Keratinocyte (primary cell): Measurements from ENCODE around the gene IRGM.
"Not testable (repeated sequence)": the region's sequence is repeated elsewhere in the genome, so short reads cannot be mapped to it uniquely, and the experiment has no call there.

ENCODE experiments used
- EZH2 ChIP-seq: IDR thresholded peaks from one replicate; pipeline ENCODE4 v1.6.1; 2012; ENCODE audit warnings: inconsistent platforms, mild to moderate bottlenecking, low read length, moderate library complexity
- TF ChIP-seq, protein P1 (sequence below), 3 experiments: IDR thresholded peaks in 1 of 3; conservative IDR thresholded peaks in 1 of 3; optimal IDR thresholded peaks in 1 of 3; 2 replicates in 2 of 3; 3 replicates in 1 of 3; pipeline versions ENCODE3 to v1.5.1; 2011; ENCODE audit warnings: low read length in 3 of 3, mild to moderate bottlenecking in 3 of 3, moderate library complexity in 2 of 3, control low read depth in 1 of 3, inconsistent platforms in 1 of 3; ENCODE audit not compliant: insufficient read depth in 2 of 3; ENCODE audit errors: extremely low read depth in 1 of 3

DNA sequence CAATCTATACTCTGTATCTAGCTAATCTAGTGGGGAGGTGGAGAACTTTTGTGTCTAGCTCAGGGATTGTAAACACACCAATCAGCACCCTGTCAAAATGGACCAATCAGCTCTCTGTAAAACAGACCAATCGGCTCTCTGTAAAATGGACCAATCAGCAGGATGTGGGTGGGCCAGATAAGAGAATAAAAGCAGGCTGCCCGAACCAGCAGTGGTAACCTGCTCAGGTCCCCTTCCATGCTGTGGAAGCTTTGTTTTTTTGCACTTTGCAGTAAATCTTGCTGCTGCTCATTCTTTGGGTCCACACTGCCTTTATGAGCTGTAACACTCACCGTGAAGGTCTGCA lies at the start of gene IRGM:
- TF ChIP-seq, protein P1, sequence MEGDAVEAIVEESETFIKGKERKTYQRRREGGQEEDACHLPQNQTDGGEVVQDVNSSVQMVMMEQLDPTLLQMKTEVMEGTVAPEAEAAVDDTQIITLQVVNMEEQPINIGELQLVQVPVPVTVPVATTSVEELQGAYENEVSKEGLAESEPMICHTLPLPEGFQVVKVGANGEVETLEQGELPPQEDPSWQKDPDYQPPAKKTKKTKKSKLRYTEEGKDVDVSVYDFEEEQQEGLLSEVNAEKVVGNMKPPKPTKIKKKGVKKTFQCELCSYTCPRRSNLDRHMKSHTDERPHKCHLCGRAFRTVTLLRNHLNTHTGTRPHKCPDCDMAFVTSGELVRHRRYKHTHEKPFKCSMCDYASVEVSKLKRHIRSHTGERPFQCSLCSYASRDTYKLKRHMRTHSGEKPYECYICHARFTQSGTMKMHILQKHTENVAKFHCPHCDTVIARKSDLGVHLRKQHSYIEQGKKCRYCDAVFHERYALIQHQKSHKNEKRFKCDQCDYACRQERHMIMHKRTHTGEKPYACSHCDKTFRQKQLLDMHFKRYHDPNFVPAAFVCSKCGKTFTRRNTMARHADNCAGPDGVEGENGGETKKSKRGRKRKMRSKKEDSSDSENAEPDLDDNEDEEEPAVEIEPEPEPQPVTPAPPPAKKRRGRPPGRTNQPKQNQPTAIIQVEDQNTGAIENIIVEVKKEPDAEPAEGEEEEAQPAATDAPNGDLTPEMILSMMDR (optimal IDR thresholded peaks at IDR 0.05 in 1 of 3, IDR thresholded peaks at IDR 0.05 in 1 of 3, conservative IDR thresholded peaks at IDR 0.05 in 1 of 3; ENCODE audit: extremely low read depth in 1 of 3, insufficient read depth in 2 of 3, low read length in 3 of 3), result not testable (repeated sequence)
- not testable (repeated sequence) for TF ChIP-seq EZH2
